Ovary (tissue), 9 donors: ENCODE measurements around the gene NUAK1. TPM values are rescaled to one million over a fixed set of nuclear protein-coding genes. Genes with fewer than 3 reads are reported as not detected.

ENCODE experiments used
- DNase-seq, 5 donors: peaks; one replicate each; pipeline ENCODE4 v3.0.0-alpha.2; 2019 to 2020
- H3K27ac ChIP-seq, 2 donors: fragments of 200-600 bp; one replicate each; pipeline versions ENCODE4 v1.5.1 to v1.8.0; 2019 to 2022
- H3K27me3 ChIP-seq: fragments of 200-600 bp; one replicate; pipeline ENCODE4 v1.8.0; 2022
- H3K36me3 ChIP-seq: fragments of 200-600 bp; sonication (generic); one replicate; pipeline ENCODE4 v1.5.1; 2019
- H3K4me1 ChIP-seq: one replicate; pipeline ENCODE4 v1.8.1; 2013; ENCODE audit warnings: mild to moderate bottlenecking, moderate library complexity; ENCODE audit not compliant: insufficient read depth
- H3K4me3 ChIP-seq: fragments of 200-600 bp; sonication (generic); one replicate; pipeline ENCODE4 v1.5.1; 2017
- H3K9me3 ChIP-seq, 2 donors: fragments of 200-600 bp in 1 of 2; sonication (generic) in 1 of 2; one replicate each; pipeline versions ENCODE4 v1.5.1 to v1.8.1; 2013 to 2019; ENCODE audit warnings: mild to moderate bottlenecking in 1 of 2, moderate library complexity in 1 of 2
- CTCF ChIP-seq, 3 donors: fragments of 450-650 bp in 2 of 3; fragments of 200-600 bp in 1 of 3; IDR thresholded peaks; one replicate each; pipeline versions ENCODE4 v1.5.1 to v1.8.0; 2016 to 2022; ENCODE audit warnings: antibody characterized with exemption in 3 of 3, mild to moderate bottlenecking in 1 of 3
- EP300 ChIP-seq: sonication (generic); formaldehyde crosslinking; IDR thresholded peaks from one replicate; pipeline ENCODE4 v1.6.1; 2017; ENCODE audit warnings: antibody characterized with exemption
- POLR2A ChIP-seq: fragments of 450-650 bp; IDR thresholded peaks from one replicate; pipeline ENCODE4 v1.6.1; 2017; ENCODE audit warnings: antibody characterized with exemption, mild to moderate bottlenecking, moderate library complexity
- WGBS, 3 donors: extraction: QIAGEN DNeasy Blood & Tissue Kit in 1 of 3; methylation state at CpG; one replicate each; pipeline versions ENCODE4 v1.1.5 to v1.1.7; 2013 to 2017; 5-methylcytosine and 5-hydroxymethylcytosine counted together
- intact Hi-C, 4 donors: fragments of 100-400 bp; cut with DNase I; formaldehyde crosslinking; loops; one replicate each; pipeline versions ENCODE4 v1.11.0 to v1.15.1; 2022 to 2023
- polyA plus RNA-seq, 2 donors: library from polyadenylated mRNA; stranded (reverse); fragments of 200-250 nt in 1 of 2; fragments of 350-450 nt in 1 of 2; fragmentation: Illumina TruSeq in 1 of 2; extraction: RNeasy Lipid Tissue Mini Kit (QIAGEN cat#74804) in 1 of 2; gene quantifications; one replicate each; pipeline ENCODE4 v1.2.3, GENCODE V29; 2013 to 2014
- total RNA-seq, 7 donors: library from RNA; depleted of rRNA in 2 of 7; stranded (reverse); fragments of >200 nt in 2 of 7; fragmentation: NEBNext Ultra II Directional in 3 of 7; extraction: Animal tissue kit (Norgen Biotek cat#: 25700) in 3 of 7; gene quantifications; one replicate each; pipeline versions ENCODE4 v1.1.0 to v1.2.4, GENCODE V29; 2016 to 2023
- donor health status: DM: no; HTN: no; CAD: no; lungs with moderate emphysema.
- donor health status: DM: no; HTN: no; CAD: no.
- donor health status: Bipolar disorder and iron deficiency.
- donor health status: DM: yes; HTN: yes; CAD: no.
- donor health status: DM: no; HTN: no; CAD: no.
- donor health status: DM: yes; HTN: yes; CAD: no.

NUAK1 gene
- total and polyA plus RNA-seq, 9 donors = 2.8 to 22.2 (median 12.0) TPM

DNA sequence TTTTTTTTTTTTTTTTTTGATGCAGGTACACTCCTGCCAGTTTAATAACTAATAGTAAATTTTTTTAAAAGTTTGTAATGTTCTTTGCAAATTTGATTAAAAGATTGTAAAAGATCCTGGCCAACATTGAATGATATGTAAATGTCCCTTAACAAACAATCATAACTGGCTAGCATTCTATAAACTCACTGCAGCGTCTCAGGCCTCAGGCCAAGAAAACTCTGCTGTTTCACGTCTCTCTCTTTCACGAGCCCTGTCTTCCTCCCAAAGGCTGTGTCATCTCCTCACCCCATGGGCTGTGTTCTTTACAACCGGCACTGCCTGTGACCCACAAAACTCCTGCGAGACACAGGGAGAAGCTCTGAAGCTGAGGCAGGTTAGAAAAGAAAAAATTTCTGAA is 103.3 kb downstream of the NUAK1 start:
- no peak overlapping the region for H3K4me3 ChIP-seq
- intact Hi-C loops = no loop called here
- H3K36me3 ChIP-seq = no peaks in the 10 kb centered on the region
- H3K27me3 ChIP-seq = no peaks in the 10 kb centered on the region
- no peak for DNase-seq
- TF ChIP-seq POLR2A = no peak
- TF ChIP-seq CTCF (IDR thresholded peaks at IDR 0.05) = no peak
- 51 to 61% (median 53%) methylated on average over 5 of the region's 5 CpGs for WGBS, 3 donors
- H3K4me1 ChIP-seq = peaks cover 3% of the 10 kb centered on the region
- H3K9me3 ChIP-seq = no peaks in the 10 kb centered on the region
- H3K27ac ChIP-seq = no peak overlapping the region

DNA sequence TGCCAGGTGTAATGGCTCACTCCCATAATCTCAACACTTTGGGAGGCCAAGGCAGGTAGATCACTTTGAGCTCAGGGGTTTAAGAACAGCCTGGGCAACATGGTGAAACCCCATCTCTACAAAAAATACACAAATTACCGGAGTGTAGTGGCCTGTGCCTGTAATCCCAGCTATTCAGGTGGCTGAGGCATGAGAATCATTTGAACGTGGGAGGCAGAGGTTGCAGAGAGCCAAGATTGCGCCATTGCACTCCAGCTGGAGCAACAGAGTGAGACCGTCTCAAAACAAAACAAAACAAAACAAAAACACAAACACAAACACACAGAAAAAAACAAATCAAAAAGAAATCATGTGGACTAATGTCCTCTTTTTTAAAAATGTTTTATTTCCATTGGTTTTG is 104.4 kb downstream of the NUAK1 start:
- no peak overlapping the region for H3K4me3 ChIP-seq
- peaks cover 4% of the 10 kb centered on the region for H3K4me1 ChIP-seq
- no peaks in the 10 kb centered on the region for H3K9me3 ChIP-seq
- no peak for TF ChIP-seq CTCF (IDR thresholded peaks at IDR 0.05)
- intact Hi-C loops = no loop called here
- no peaks in the 10 kb centered on the region for H3K27me3 ChIP-seq
- WGBS, 3 donors = 80 to 93% (median 81%) methylated on average over 4 of the region's 4 CpGs
- H3K36me3 ChIP-seq = no peaks in the 10 kb centered on the region
- no peak overlapping the region for H3K27ac ChIP-seq
- DNase-seq = no peak

DNA sequence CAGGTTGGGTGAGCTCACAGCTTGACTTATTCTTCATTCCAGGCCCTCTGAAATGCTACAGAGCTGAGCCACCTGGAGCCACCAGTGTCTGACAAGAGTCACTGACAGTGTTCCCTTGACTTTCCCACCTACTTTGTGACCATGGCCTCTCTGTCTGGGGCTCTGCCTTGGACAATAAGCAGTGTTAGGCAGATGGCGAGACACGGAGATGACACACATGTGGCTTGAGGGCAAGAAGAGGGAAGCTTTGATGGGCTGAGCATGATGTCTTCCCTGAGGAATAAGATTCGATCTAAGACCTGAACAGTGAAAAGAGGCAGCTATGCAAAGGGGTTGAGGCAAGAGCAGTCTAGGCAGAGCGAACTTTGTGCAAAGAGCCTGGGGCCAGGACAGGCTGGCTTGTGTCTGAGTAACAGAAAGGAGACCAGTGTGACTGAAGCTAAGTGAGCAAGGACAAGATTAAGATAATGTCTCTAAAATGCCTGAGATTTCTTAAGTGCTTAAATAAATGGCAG is 105.5 kb downstream of the NUAK1 start:
- Histone ChIP-seq H3K4me3 (no peak overlapping the region), H3K9me3 (no peaks in the 10 kb centered on the region), H3K27me3 (no peaks in the 10 kb centered on the region), H3K36me3 (no peaks in the 10 kb centered on the region), H3K4me1 (peaks cover 4% of the 10 kb centered on the region), H3K27ac (no peak overlapping the region)
- no peak for TF ChIP-seq POLR2A
- TF ChIP-seq EP300 = no peak
- TF ChIP-seq CTCF (IDR thresholded peaks at IDR 0.05) = no peak
- intact Hi-C loops = no loop called here
- no peak for DNase-seq
- 83 to 93% (median 91%) methylated on average over 4 of the region's 4 CpGs for WGBS, 3 donors

DNA sequence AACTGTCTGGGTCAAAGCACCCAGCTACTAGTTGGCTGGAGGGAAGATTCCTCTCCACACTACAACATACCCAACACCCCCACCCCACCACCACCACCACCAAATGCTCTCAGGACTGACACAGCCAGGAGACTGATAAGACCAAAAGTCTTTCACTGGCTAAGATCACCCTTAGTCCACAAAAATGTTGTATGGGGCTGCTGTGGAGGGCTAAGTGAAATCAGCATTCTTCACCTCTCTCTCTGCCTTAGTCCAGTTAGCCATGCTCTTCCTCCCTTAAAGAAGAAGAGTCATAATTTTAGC is 106.2 kb downstream of the NUAK1 start:
- H3K27me3 ChIP-seq = no peaks in the 10 kb centered on the region
- no peak overlapping the region for H3K27ac ChIP-seq
- H3K4me3 ChIP-seq = no peak overlapping the region
- peaks cover 4% of the 10 kb centered on the region for H3K4me1 ChIP-seq
- intact Hi-C loops = no loop called here
- no peak for DNase-seq
- no peak for TF ChIP-seq CTCF (IDR thresholded peaks at IDR 0.05)
- TF ChIP-seq EP300 = no peak
- no peak for TF ChIP-seq POLR2A
- H3K36me3 ChIP-seq = no peaks in the 10 kb centered on the region
- no peaks in the 10 kb centered on the region for H3K9me3 ChIP-seq
